Measurements from ENCODE around the gene ACOX1.

ACOX1 gene

DNA sequence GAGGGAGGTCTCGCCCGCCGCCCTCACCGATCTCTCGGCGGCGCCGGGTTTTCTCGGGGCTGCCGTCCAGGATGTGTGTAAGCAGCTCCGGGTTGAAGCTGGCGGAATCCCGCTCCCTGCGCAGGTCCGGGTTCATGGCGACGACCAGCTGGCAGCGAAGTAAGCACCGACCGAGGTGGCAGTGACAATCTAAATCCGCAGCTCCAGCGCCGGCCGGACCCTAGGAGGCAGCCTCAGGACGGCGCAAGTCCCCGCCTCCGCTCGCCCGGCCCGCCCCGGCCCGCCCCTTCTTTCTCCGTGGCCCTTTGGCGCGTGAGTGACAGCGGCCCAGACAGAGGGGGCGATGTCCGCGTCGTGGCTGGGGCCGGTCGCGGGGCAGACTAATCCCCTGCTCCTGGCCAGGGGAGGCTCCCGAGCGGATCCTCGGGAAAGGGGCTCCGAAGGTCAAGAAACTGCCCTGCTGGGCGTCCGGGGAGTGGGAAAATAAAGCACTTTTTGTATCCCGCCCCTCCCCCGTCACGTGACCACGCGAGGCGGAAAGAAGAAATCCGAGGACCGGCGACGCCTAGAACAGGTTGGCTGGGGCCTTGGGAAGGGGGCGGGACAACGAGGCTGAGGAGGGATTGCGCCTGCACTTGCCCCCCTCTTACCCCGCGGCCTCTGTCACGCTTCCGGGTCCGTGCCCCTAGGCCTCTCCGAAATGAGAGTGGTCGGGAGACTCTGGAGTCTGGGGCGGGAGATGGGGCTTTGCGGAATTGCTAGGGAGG is at the start of gene ACOX1, which contains the start of gene TEN1:
Gene ACOX1, minus strand, starts transcription at position 229 of the 767 bp plus-strand sequence. Its CDS starts 93 bp downstream, at position 136.
Gene TEN1, plus strand, starts transcription at position 303 of the 767 bp plus-strand sequence. CDS start 6,953 bp downstream, outside the sequence.
- no peak for TF ChIP-seq GATA2 (IDR thresholded peaks at IDR 0.05; ENCODE audit: low read depth, low read length)
- no peak for TF ChIP-seq GATA3 (IDR thresholded peaks at IDR 0.05; ENCODE audit: low read depth, low read length)

DNA sequence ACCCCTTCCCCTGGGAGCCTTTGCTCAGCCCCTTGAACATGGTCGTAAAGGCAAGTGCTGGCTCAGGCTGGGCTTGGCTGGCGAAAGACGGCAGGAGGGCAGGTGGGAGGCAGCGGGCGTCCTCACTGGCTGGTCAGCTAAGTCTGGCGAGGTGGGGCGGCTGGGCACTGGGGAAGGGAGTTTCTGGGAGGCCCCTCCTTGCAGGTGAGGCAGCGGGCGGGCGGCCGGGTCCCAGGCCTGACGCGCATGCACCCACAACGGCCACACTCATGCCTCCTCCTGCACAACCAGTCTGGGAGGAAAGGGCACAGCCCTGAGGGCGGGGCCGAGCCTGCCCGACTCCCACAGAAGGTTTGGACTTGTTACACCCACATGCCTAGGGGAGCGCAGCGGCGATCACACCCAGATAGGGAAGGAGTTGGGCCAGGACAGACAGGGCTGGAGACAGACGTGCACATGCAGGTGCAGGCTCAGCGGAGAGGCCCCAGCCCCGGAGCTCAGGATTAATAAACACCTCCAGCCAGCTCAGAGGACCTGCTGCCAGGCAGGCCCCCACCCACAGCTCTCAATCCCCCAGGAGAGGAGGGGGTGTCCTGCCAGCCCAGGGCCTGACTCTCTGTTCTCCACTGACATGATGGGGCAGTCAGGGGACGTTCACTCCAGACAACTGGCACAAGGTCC is 48.3 kb upstream of the ACOX1 start, which contains the start of gene EVPL:
Gene EVPL, minus strand, starts transcription at position 148 of the 681 bp plus-strand sequence. Its CDS starts 108 bp downstream, at position 40.
- TF ChIP-seq GATA2 (IDR thresholded peaks at IDR 0.05; ENCODE audit: low read depth, low read length) (no peak), GATA3 (IDR thresholded peaks at IDR 0.05; ENCODE audit: low read depth, low read length) (no peak)

DNA sequence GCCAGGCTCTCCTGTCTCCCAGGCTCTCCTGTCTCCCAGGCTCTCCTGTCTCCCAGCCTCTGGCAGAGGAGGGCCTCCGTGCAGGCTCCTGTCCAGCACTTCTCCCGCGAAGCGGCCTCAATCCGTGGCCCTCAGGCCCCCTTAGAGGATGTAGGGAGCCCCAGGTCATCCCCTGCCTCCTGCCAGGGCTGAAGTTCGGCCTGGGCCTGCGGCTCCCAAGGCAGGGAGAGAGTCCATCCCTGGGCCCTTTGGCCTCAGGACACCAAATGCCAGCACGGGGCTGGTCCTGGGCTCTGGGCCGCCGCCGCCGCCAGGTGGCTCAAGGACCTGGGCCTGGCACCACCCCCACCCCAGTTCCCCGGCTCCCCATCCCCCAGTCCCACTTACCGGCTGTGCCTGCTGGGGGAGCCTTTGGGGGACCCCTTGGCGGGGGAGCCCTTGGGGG is 47.8 kb upstream of the ACOX1 start:
- no peak for TF ChIP-seq GATA3 (IDR thresholded peaks at IDR 0.05; ENCODE audit: low read depth, low read length)
- no peak for TF ChIP-seq GATA2 (IDR thresholded peaks at IDR 0.05; ENCODE audit: low read depth, low read length)

DNA sequence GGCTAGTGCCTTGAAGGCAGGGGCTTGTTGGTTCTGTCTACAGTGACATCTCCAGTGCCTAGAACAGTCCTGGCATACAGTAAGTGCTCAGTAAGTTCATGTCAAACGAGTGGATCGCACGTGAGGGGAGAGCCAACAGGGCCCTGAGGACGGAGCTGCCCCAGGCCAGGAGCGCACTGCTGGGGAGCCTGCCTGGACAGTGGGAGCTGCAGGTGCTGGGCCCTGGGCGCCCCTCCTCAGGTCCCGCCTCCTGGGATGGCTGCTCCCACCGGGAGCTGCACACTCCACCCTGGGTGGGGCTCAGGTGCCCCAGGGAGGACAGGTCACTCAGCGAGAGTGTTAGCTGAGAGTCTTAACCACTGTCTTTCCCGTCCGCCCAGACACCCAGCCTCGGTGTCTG is 46.3 kb upstream of the ACOX1 start:
- TF ChIP-seq GATA3 (IDR thresholded peaks at IDR 0.05; ENCODE audit: low read depth, low read length) = no peak
- no peak for TF ChIP-seq GATA2 (IDR thresholded peaks at IDR 0.05; ENCODE audit: low read depth, low read length)

DNA sequence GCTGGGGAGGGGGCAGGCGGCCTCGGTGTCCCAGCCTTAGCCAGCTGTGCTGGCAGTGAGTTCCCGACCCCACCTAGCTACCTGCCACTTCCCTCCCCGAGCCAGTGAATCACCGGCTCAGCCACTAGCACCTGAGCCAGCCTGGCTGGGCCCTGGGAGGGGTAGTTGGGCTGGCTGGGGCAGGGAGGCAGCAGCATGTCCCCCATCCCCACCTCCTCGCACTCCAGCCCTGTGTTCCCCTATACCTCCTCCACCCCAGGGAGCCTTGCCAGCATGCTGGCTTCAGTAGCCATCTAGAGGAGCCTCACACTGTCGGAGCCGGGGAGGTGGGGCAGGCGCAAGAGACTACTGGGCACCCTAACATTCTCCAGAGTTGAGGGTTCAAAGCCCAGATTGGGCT is 45.4 kb upstream of the ACOX1 start:
- TF ChIP-seq GATA3 (IDR thresholded peaks at IDR 0.05; ENCODE audit: low read depth, low read length) (no peak), GATA2 (IDR thresholded peaks at IDR 0.05; ENCODE audit: low read depth, low read length) (no peak)

DNA sequence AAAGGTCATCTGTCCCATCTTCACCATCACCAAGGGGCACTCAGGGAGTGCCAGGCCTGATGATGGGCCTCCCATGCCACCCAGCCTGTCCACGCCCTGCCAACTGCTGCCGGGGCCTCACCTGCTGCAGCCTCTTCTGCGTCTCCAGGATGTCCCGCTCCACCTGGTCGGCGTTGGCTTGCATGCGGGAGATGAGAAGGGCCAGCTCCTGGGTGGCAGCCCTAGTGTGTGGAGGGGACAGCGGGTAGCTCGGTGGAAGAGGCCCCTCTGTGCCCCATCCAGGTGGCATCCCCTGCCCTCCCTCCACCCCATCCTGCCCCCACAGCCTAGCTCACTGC is 44.9 kb upstream of the ACOX1 start:
- TF ChIP-seq GATA3 (IDR thresholded peaks at IDR 0.05; ENCODE audit: low read depth, low read length) = no peak
- TF ChIP-seq GATA2 (IDR thresholded peaks at IDR 0.05; ENCODE audit: low read depth, low read length) = no peak

DNA sequence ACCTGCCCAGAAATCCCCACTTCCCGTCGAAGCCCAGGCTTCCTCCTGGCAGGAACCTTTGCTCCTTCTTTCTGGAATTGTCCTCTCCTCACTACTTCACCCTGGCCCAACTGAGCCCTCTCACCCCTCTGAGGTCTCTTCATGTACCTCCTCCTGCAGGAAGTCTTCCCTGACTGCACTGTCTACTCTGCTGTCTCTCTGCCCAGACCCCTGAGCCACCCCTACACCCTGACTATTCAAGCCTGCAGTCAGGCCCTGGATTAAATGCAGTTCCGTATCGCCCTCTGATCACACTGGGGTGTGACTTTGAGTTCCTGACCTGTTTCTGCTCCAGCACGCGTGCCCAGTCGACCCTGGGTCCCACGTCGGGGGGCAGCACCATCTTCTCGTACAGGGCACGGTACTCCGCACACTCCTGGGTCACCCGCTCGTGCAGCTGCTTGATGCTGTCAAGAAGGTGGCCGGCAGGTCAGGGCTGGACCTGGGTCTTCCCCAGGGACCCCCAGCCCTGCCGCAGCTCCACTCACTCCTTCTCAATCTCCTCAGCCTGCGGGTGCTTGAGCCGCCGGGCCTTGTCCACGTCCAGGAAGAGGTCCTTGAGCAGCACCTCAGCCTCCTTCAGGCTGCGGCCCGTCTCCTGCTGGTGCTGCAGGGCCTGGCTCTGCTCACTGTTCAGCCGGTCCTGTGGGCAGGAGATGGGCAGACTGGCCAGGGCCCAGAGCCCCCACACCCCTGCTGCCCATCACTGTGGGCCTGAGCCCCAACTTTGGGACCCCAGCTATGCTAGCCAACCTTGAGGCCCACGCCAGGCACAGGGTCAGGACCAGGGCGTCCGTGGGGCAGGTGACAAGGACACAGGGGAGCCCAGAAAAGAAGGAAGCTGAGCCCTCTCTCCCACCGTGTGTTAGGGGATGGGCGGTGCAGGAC is 44.3 kb upstream of the ACOX1 start:
- no peak for TF ChIP-seq GATA2 (IDR thresholded peaks at IDR 0.05; ENCODE audit: low read depth, low read length)
- no peak for TF ChIP-seq GATA3 (IDR thresholded peaks at IDR 0.05; ENCODE audit: low read depth, low read length)

DNA sequence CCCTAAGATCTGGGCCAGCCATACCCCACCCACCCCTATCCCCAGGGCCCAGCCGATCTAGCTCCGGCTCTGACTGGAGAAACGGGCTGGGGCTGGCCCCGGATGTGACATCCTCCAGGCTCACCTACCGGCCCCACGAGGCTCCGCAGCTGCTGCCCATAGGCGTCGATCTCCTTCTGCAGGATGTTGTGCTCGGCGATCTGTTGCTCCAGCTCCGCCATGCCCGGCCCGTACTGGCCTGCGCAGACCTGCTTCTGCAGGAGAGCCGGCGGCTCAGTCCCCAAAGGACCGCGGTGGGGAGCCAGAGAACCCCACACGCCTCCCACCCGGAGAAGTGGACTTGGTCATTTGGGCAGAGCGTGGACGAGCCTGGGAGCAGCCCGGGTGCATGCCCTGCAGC is 43.3 kb upstream of the ACOX1 start:
- no peak for TF ChIP-seq GATA2 (IDR thresholded peaks at IDR 0.05; ENCODE audit: low read depth, low read length)
- no peak for TF ChIP-seq GATA3 (IDR thresholded peaks at IDR 0.05; ENCODE audit: low read depth, low read length)

DNA sequence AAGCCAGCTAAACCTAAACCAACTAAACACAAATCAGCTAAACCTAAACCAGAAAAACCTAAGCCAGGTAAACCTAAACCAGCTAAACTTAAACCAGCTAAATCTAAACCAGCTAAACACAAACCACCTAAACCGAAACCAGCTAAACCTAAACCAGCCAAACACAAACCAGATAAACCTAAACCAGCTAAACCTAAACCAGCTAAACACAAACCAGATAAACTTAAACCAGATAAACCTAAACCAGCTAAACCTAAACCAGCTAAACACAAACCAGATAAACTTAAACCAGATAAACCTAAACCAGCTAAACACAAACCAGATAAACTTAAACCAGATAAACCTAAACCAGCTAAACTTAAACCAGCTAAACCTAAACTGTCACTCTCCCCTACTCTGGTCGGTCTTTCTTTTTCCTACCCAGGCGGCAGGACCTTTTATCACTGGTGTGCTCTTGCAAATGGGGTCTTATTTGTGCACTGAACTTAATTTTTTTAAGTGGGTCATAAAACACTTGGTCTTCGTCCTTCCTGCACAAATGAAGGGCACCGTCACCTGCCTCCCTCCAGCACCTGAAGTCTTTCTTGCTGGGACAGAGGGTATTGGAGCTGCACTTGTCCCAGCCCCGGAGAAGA is 41.0 kb upstream of the ACOX1 start:
- TF ChIP-seq GATA2 (IDR thresholded peaks at IDR 0.05; ENCODE audit: low read depth, low read length) = no peak
- TF ChIP-seq GATA3 (IDR thresholded peaks at IDR 0.05; ENCODE audit: low read depth, low read length) = no peak

DNA sequence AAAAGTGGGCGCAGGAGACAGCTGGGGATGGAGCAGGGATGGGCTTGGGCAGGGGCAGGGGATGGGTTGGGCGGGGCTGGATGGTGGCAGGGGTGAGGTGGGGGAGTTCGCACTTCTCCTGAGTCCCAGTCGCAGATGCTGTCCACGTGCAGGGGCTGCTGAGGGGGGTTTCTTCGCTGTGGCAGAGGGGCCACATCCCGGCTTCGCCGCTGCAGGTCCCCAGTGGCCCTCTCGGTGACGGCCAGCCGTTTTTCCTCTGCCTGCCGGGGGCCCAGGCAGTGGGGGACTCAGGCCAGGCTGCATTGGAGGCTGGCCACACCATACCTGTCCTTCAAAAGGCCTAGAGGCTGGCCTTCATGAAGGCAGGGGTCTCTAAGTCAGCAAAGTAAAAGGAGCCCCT is 39.8 kb upstream of the ACOX1 start:
- TF ChIP-seq GATA3 (IDR thresholded peaks at IDR 0.05; ENCODE audit: low read depth, low read length) (no peak), GATA2 (IDR thresholded peaks at IDR 0.05; ENCODE audit: low read depth, low read length) (no peak)

DNA sequence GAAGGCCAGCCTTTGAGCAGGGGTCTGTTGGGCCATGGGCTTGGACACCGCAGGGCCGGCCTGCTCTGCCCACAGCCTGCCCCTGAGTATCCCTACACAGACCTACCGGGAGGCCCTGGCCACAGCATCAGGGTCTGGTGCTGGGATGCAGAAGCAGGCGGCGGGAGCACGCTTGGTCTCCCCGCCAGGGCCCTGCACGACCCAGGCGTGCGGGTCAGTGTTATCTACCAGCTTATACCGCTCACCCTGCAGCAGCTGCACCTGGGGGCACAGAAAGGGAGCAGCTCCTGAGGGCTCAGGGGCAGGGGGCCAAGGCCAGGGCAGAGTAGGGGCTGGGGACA is 39.3 kb upstream of the ACOX1 start:
- no peak for TF ChIP-seq GATA2 (IDR thresholded peaks at IDR 0.05; ENCODE audit: low read depth, low read length)
- no peak for TF ChIP-seq GATA3 (IDR thresholded peaks at IDR 0.05; ENCODE audit: low read depth, low read length)

DNA sequence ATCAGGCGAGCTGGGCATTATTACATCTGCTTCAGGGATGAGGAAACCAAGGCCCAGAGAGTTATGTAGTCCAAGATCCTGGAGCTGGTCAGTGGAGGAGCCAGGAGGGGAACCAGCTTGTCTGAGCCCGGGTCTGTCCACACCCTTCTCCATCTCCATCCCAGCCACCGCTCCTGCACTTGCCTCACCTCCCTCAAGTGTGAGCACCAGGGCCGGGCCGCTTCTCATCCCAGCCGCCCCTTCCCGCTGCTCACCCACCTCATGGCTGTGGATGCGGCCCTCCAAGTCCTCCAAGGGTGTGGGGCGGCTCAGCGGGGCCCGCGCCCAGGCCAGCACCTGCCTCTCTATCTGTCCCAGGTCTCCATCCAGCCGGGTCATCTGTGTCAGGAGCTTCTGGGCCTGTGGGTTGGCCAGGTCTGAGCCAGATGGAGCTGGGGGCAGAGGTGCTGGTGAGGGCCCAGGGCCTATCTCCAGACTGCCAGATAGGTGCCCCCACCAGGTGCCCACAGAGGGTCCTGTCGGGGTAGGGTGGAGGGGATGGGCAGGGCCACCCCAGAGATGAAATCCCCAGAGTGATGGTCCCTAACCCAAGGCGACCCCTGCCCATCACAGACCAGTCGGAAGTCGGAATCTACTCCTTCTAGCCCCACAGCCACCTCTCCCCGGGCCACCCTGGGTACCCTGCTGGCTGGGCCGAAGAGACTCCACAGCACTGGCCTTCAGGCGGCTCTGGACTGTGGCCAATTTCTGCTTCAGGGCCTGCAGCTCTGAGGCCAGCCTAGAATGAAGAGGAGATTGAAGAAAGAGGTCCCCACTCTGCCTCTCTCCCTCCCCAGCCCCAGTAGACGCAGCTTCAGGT is 38.7 kb upstream of the ACOX1 start:
- TF ChIP-seq GATA2 (IDR thresholded peaks at IDR 0.05; ENCODE audit: low read depth, low read length) (no peak), GATA3 (IDR thresholded peaks at IDR 0.05; ENCODE audit: low read depth, low read length) (no peak)

DNA sequence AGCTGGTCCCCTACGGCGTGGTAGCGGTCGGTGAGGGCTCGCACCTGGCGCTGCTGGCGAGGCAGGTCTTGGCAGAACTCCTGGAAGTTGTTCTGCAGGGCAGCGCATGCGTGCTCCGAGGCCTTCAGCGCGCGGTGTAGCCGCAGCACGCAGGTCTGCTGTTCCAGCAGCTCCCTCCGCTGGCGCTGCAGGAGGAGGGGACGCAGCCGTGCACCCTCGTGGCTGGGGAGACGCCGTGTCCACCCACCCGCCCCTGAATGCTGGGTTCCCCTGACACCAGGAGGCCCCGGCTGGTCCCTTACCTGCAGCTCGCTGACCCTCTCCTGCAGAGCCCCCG is 35.9 kb upstream of the ACOX1 start:
- TF ChIP-seq GATA3 (IDR thresholded peaks at IDR 0.05; ENCODE audit: low read depth, low read length) (no peak), GATA2 (IDR thresholded peaks at IDR 0.05; ENCODE audit: low read depth, low read length) (no peak)
